Adipocyte (in vitro differentiated cells): ENCODE data around the gene SDR42E2.
"Not testable (repeated sequence)": the region's sequence is repeated elsewhere in the genome, so short reads cannot be mapped to it uniquely, and the experiment has no call there.

Experiments used
- DNase-seq: peaks from one replicate; pipeline ENCODE4 v3.0.0-alpha.2; 2015; ENCODE audit warnings: low read depth
- H3K27me3 ChIP-seq: replicated peaks from 2 replicates; pipeline ENCODE4 v1.7.0; 2013; ENCODE audit warnings: mild to moderate bottlenecking, low read length, moderate library complexity; ENCODE audit not compliant: control insufficient read depth, insufficient read depth
- H3K36me3 ChIP-seq: 2 replicates; pipeline ENCODE4 v1.7.0; 2013; ENCODE audit warnings: low read length, mild to moderate bottlenecking, moderate library complexity; ENCODE audit not compliant: control insufficient read depth, insufficient read depth, severe bottlenecking
- H3K4me1 ChIP-seq: 2 replicates; pipeline ENCODE4 v1.7.0; 2013; ENCODE audit warnings: mild to moderate bottlenecking, low read length, moderate library complexity; ENCODE audit not compliant: control insufficient read depth, insufficient read depth
- H3K4me3 ChIP-seq: 2 replicates; pipeline ENCODE4 v1.7.0; 2013; ENCODE audit warnings: mild to moderate bottlenecking, low read length, moderate library complexity
- H3K9ac ChIP-seq: 2 replicates; pipeline ENCODE4 v1.7.0; 2013; ENCODE audit warnings: mild to moderate bottlenecking, low read length, moderate library complexity
- H3K9me3 ChIP-seq: 2 replicates; pipeline ENCODE4 v1.7.0; 2013; ENCODE audit warnings: mild to moderate bottlenecking, low read length, moderate library complexity; ENCODE audit not compliant: control insufficient read depth

The SDR42E2 gene

GRCh38 chr16:22163806-22164205 is 1.5 kb downstream of the SDR42E2 start:
- Histone ChIP-seq H3K4me3 (no peak overlapping the region), H3K9ac (no peak overlapping the region)

GRCh38 chr16:22164482-22164881 is 2.2 kb downstream of the SDR42E2 start:
- Histone ChIP-seq H3K4me3 (no peak overlapping the region), H3K36me3 (no peaks in the 10 kb centered on the region), H3K9ac (no peak overlapping the region), H3K27me3 (peaks cover 41% of the 10 kb centered on the region), H3K9me3 (peaks cover 14% of the 10 kb centered on the region), H3K4me1 (no peaks in the 10 kb centered on the region)
- DNase-seq, result no peak

More at GRCh38 chr16:22163806-22164205, 1.5 kb downstream of the SDR42E2 start:
- peaks cover 14% of the 10 kb centered on the region for H3K9me3 ChIP-seq
- no peaks in the 10 kb centered on the region for H3K4me1 ChIP-seq
- no peak for DNase-seq
- H3K36me3 ChIP-seq, result no peaks in the 10 kb centered on the region
- peaks cover 42% of the 10 kb centered on the region for H3K27me3 ChIP-seq

- peaks cover 11% of the 10 kb centered on the region for H3K9me3 ChIP-seq
- DNase-seq, result no peak
- peaks cover 34% of the 10 kb centered on the region for H3K27me3 ChIP-seq
- no peaks in the 10 kb centered on the region for H3K36me3 ChIP-seq
- H3K9ac ChIP-seq, result no peak overlapping the region
- no peaks in the 10 kb centered on the region for H3K4me1 ChIP-seq
- no peak overlapping the region for H3K4me3 ChIP-seq
Measured at GRCh38 chr16:22165508-22166285, 3.4 kb downstream of the SDR42E2 start.

GRCh38 chr16:22171953-22172352 is 9.6 kb downstream of the SDR42E2 start:
- no peaks in the 10 kb centered on the region for H3K36me3 ChIP-seq
- no peaks in the 10 kb centered on the region for H3K4me1 ChIP-seq
- peaks cover 21% of the 10 kb centered on the region for H3K27me3 ChIP-seq
- H3K4me3 ChIP-seq, result no peak overlapping the region
- no peaks in the 10 kb centered on the region for H3K9me3 ChIP-seq
- no peak overlapping the region for H3K9ac ChIP-seq
- DNase-seq, result no peak

- not testable (repeated sequence) for H3K36me3 ChIP-seq, H3K4me3 ChIP-seq, DNase-seq, H3K9me3 ChIP-seq, H3K4me1 ChIP-seq, H3K9ac ChIP-seq
- peaks cover 20% of the 10 kb centered on the region for H3K27me3 ChIP-seq
Measured at GRCh38 chr16:22172642-22173041, 10.3 kb downstream of the SDR42E2 start.

- H3K36me3 ChIP-seq, result no peaks in the 10 kb centered on the region
- H3K27me3 ChIP-seq, result peaks cover 32% of the 10 kb centered on the region
- no peak overlapping the region for H3K9ac ChIP-seq
- no peaks in the 10 kb centered on the region for H3K4me1 ChIP-seq
- no peak overlapping the region for H3K4me3 ChIP-seq
- DNase-seq, result no peak
- H3K9me3 ChIP-seq, result no peaks in the 10 kb centered on the region
Measured at GRCh38 chr16:22174642-22175041, 12.3 kb downstream of the SDR42E2 start.

- H3K4me1 ChIP-seq, result no peaks in the 10 kb centered on the region
- H3K36me3 ChIP-seq, result no peaks in the 10 kb centered on the region
- H3K9me3 ChIP-seq, result no peaks in the 10 kb centered on the region
- H3K4me3 ChIP-seq, result no peak overlapping the region
- DNase-seq, result no peak
- peaks cover 31% of the 10 kb centered on the region for H3K27me3 ChIP-seq
- no peak overlapping the region for H3K9ac ChIP-seq
Measured at GRCh38 chr16:22177968-22178930, 15.9 kb downstream of the SDR42E2 start.

GRCh38 chr16:22181426-22181825 is 19.1 kb downstream of the SDR42E2 start:
- no peaks in the 10 kb centered on the region for H3K4me1 ChIP-seq
- H3K27me3 ChIP-seq, result peaks cover 31% of the 10 kb centered on the region
- no peak overlapping the region for H3K9ac ChIP-seq
- DNase-seq, result no peak
- no peaks in the 10 kb centered on the region for H3K36me3 ChIP-seq
- no peak overlapping the region for H3K4me3 ChIP-seq
- no peaks in the 10 kb centered on the region for H3K9me3 ChIP-seq

- no peaks in the 10 kb centered on the region for H3K9me3 ChIP-seq
- no peak overlapping the region for H3K9ac ChIP-seq
- H3K36me3 ChIP-seq, result no peaks in the 10 kb centered on the region
- H3K4me1 ChIP-seq, result no peaks in the 10 kb centered on the region
- DNase-seq, result no peak
- peaks cover 28% of the 10 kb centered on the region for H3K27me3 ChIP-seq
- H3K4me3 ChIP-seq, result no peak overlapping the region
Measured at GRCh38 chr16:22181843-22182242, 19.5 kb downstream of the SDR42E2 start.

- Histone ChIP-seq H3K9ac (no peak overlapping the region), H3K36me3 (no peaks in the 10 kb centered on the region), H3K4me1 (peaks cover 2% of the 10 kb centered on the region), H3K27me3 (peaks cover 22% of the 10 kb centered on the region), H3K4me3 (no peak overlapping the region), H3K9me3 (no peaks in the 10 kb centered on the region)
- no peak for DNase-seq
Measured at GRCh38 chr16:22183335-22183734, 21.0 kb downstream of the SDR42E2 start.

GRCh38 chr16:22183901-22184614 is 21.8 kb downstream of the SDR42E2 start:
- H3K36me3 ChIP-seq, result no peaks in the 10 kb centered on the region
- no peak overlapping the region for H3K9ac ChIP-seq
- peaks cover 9% of the 10 kb centered on the region for H3K4me1 ChIP-seq
- peaks cover 15% of the 10 kb centered on the region for H3K27me3 ChIP-seq
- DNase-seq, result no peak
- no peaks in the 10 kb centered on the region for H3K9me3 ChIP-seq
- H3K4me3 ChIP-seq, result no peak overlapping the region
